PFSK-1 (cell line): Measurements from ENCODE around the gene CHL1.

Experiments used
- FOXP2 ChIP-seq: optimal IDR thresholded peaks from 2 replicates; pipeline ENCODE3; 2011; ENCODE audit warnings: borderline replicate concordance, control low read depth, inconsistent platforms; ENCODE audit not compliant: insufficient read depth; ENCODE audit errors: extremely low read length, extremely low read depth
- POLR2AphosphoS5 ChIP-seq: IDR thresholded peaks from 2 replicates; pipeline ENCODE4 v1.6.1; 2012; ENCODE audit warnings: low read depth, mild to moderate bottlenecking, control low read depth, low read length, moderate library complexity
- REST ChIP-seq, 2 experiments: IDR thresholded peaks; 2 replicates each; pipeline versions ENCODE4 v1.6.1 to v1.8.0; 2011 to 2012; ENCODE audit warnings: low read depth in 2 of 2, low read length in 2 of 2, control low read depth in 1 of 2, inconsistent platforms in 1 of 2, mild to moderate bottlenecking in 1 of 2, moderate library complexity in 1 of 2; ENCODE audit not compliant: insufficient read depth in 1 of 2
- SIN3A ChIP-seq: IDR thresholded peaks from 2 replicates; pipeline ENCODE4 v1.6.1; 2012; ENCODE audit warnings: mild to moderate bottlenecking, low read length, moderate library complexity, borderline replicate concordance; ENCODE audit not compliant: insufficient read depth
- TAF1 ChIP-seq: IDR thresholded peaks from 2 replicates; pipeline ENCODE4 v1.6.1; 2012; ENCODE audit warnings: low read length, control low read depth, borderline replicate concordance; ENCODE audit not compliant: insufficient read depth

The CHL1 gene

GRCh38 chr3:166799-167198 is 29.8 kb upstream of the CHL1 start:
- TF ChIP-seq FOXP2 (no peak), TAF1 (no peak), POLR2AphosphoS5 (no peak), REST (IDR thresholded peaks at IDR 0.05; ENCODE audit: insufficient read depth in 1 of 2, low read depth in 2 of 2, low read length in 2 of 2) (no peak), SIN3A (no peak)

GRCh38 chr3:173886-174285 is 22.7 kb upstream of the CHL1 start:
- TF ChIP-seq FOXP2 (no peak), REST (IDR thresholded peaks at IDR 0.05; ENCODE audit: insufficient read depth in 1 of 2, low read depth in 2 of 2, low read length in 2 of 2) (no peak), SIN3A (no peak), POLR2AphosphoS5 (no peak), TAF1 (no peak)

- TF ChIP-seq FOXP2 (no peak), TAF1 (no peak), REST (IDR thresholded peaks at IDR 0.05; ENCODE audit: insufficient read depth in 1 of 2, low read depth in 2 of 2, low read length in 2 of 2) (no peak)
Observed at GRCh38 chr3:184976-185375, 11.6 kb upstream of the CHL1 start.

- TF ChIP-seq SIN3A (no peak), POLR2AphosphoS5 (no peak), TAF1 (no peak), FOXP2 (no peak), REST (IDR thresholded peaks at IDR 0.05; ENCODE audit: insufficient read depth in 1 of 2, low read depth in 2 of 2, low read length in 2 of 2) (no peak)
Observed at GRCh38 chr3:192215-192929, 4.2 kb upstream of the CHL1 start.

- no peak for TF ChIP-seq SIN3A
- TF ChIP-seq FOXP2, result no peak
- no peak for TF ChIP-seq TAF1
- TF ChIP-seq REST (IDR thresholded peaks at IDR 0.05; ENCODE audit: insufficient read depth in 1 of 2, low read depth in 2 of 2, low read length in 2 of 2), result no peak
- no peak for TF ChIP-seq POLR2AphosphoS5
Observed at GRCh38 chr3:194001-194400, 2.6 kb upstream of the CHL1 start.
